ENCODE measurements around the gene SUSD1. TPM values are rescaled to one million over a fixed set of nuclear protein-coding genes. Genes with fewer than 3 reads are reported as not detected.
"Not testable (repeated sequence)": the region's sequence is repeated elsewhere in the genome, so short reads cannot be mapped to it uniquely, and the experiment has no call there.

Gene SUSD1
- total and polyA plus RNA-seq, 2 donors (not counting 3 experiments of a cell fraction or from before 2014, with no cell fraction given): 33.1 to 37.8 TPM

DNA sequence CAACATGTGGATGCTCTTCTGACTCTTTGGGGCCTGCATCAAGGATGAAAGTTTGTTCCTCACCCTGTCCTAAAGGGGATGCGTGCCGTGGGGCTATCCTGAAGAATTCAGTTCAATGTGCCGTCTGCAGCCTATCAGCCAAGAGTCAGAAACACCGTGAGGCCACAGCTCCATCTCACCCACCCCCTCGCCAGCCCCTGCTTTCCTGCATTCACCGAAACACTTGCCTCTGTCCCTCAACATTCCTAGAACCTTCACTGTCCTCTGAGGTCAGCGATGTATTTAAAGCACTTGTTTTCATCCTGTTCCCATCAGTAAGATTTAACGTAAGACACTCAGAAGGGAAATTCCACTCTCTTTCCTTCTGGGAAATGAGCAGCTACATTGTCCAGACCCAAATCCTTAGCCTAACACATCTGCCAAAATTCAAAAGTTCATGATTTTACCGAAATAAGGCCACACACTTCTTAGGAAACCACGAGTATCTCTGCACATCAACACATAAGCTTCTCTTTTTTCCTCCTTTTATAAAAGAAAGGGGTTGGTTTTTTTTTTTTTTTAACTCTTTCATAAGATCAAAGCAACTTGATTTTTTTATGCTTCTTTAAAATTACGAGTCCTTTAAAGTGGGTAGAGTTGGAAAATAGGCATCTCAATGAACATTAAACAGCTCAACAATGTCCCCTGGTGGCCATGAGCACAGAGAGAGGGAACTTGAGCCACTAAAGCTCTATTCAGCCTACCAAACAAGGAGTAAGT is 100.7 kb downstream of the SUSD1 start:
- H3K36me3 ChIP-seq (ENCODE audit: control insufficient read depth in 2 of 2, extremely low read depth in 1 of 2, insufficient read depth in 2 of 2, low read length in 2 of 2): no peaks in the 10 kb centered on the region
- H3K9me3 ChIP-seq (replicated peaks; ENCODE audit: control insufficient read depth, insufficient read depth, low read length): no peaks in the 10 kb centered on the region
- H3K9ac ChIP-seq (replicated peaks; ENCODE audit: extremely low read depth, insufficient read depth, low read length): peak overlapping the region; percentile 46
- H3K4me3 ChIP-seq (replicated peaks in 1 of 3; ENCODE audit: insufficient read depth in 1 of 3, low read depth in 1 of 3, low read length in 3 of 3): no peak overlapping the region
- POLR2A ChIA-PET: interaction anchor here (0.7 to 1.6 kb wide), 8 partner anchors 114 to 443 kb away, joined by 3 to 8 read pairs (median 4); partner anchors contain the start of genes DNAJC25, HSDL2 and UGCG
- peak overlapping the region; percentile 3 for H2AFZ ChIP-seq (ENCODE audit: low read depth, low read length)
- FAIRE-seq: peak; percentile 86
- peak overlapping the region; percentile 87 for H3K27ac ChIP-seq (ENCODE audit: insufficient read depth, low read depth, low read length)
- BruUV-seq (replicated peaks): TSS peak; percentile 97
- no peak for TF ChIP-seq MAX (IDR thresholded peaks at IDR 0.05; ENCODE audit: insufficient read depth, insufficient read length)
- TF ChIP-seq JUN (IDR thresholded peaks at IDR 0.05; ENCODE audit: borderline replicate concordance, insufficient read depth, insufficient read length, low read depth): peak; percentile 56
- TF ChIP-seq, protein P1, sequence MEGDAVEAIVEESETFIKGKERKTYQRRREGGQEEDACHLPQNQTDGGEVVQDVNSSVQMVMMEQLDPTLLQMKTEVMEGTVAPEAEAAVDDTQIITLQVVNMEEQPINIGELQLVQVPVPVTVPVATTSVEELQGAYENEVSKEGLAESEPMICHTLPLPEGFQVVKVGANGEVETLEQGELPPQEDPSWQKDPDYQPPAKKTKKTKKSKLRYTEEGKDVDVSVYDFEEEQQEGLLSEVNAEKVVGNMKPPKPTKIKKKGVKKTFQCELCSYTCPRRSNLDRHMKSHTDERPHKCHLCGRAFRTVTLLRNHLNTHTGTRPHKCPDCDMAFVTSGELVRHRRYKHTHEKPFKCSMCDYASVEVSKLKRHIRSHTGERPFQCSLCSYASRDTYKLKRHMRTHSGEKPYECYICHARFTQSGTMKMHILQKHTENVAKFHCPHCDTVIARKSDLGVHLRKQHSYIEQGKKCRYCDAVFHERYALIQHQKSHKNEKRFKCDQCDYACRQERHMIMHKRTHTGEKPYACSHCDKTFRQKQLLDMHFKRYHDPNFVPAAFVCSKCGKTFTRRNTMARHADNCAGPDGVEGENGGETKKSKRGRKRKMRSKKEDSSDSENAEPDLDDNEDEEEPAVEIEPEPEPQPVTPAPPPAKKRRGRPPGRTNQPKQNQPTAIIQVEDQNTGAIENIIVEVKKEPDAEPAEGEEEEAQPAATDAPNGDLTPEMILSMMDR (IDR thresholded peaks at IDR 0.05; ENCODE audit: extremely low read depth in 1 of 2, insufficient read depth in 1 of 2, low read depth in 1 of 2, low read length in 2 of 2): peak; percentile 84 to 86
- no peak overlapping the region for H3K4me2 ChIP-seq (ENCODE audit: insufficient read depth, low read length)
- H4K20me1 ChIP-seq (replicated peaks; ENCODE audit: control insufficient read depth, extremely low read depth, insufficient read depth, low read length): no peaks in the 10 kb centered on the region
- CTCF ChIA-PET: interaction anchor here (0.6 to 3.5 kb wide), 90 partner anchors 9 to 476 kb away, joined by 3 to 256 read pairs (median 5); partner anchors contain the start of genes HSDL2, PTBP3, PTGR1 and UGCG
- H3K4me1 ChIP-seq (ENCODE audit: control insufficient read depth, extremely low read depth, insufficient read depth, low read length): peaks cover 14% of the 10 kb centered on the region
- peak; percentile 93 for DNase-seq (ENCODE audit: low read depth, low spot score)
- intact Hi-C loops (cut with micrococcal nuclease): loop anchor here (1.0 to 2.0 kb wide), 9 partner anchors 13 to 476 kb away; partner anchors contain the start of genes PTGR1 and UGCG
- no peaks in the 10 kb centered on the region for H3K79me2 ChIP-seq (ENCODE audit: control insufficient read depth, insufficient read depth, low read length)
- H3K27me3 ChIP-seq (ENCODE audit: control insufficient read depth in 2 of 2, insufficient read depth in 2 of 2, low read length in 2 of 2): no peaks in the 10 kb centered on the region
- no peaks in the 10 kb centered on the region for H3K9me1 ChIP-seq (replicated peaks; ENCODE audit: control insufficient read depth, extremely low read depth, insufficient read depth, low read length)
- dilution Hi-C loops (cut with MboI; ENCODE audit: extremely low pct_ligation_motif_present, low sequenced_read_pairs): no loop called here

DNA sequence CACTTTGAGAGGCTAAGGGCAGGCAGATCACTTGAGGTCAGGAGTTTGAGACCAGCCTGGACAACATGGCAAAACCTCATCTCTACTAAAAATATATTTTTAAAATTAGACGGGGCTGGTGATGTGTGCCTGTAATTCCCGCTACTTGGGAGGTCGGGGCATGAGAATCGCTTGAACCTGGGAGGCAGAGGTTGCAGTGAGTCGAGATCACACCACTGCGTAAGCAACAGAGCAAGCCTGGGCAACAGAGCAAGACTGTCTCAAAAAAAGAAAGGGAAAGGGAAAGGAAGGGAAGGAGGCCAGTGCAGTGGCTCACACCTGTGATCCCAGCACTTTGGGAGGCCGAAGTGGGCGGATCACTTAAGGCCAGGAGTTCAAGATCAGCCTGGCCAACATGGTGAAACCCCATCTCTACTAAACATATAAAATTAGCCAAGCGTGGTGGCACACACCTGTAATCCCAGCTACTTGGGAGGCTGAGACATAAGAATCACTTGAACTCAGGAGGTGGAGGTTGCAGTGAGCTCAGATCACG is 101.4 kb downstream of the SUSD1 start:
- FAIRE-seq; H3K4me3 ChIP-seq (replicated peaks in 1 of 3; ENCODE audit: insufficient read depth in 1 of 3, low read depth in 1 of 3, low read length in 3 of 3); H3K4me2 ChIP-seq (ENCODE audit: insufficient read depth, low read length); H3K9me1 ChIP-seq (replicated peaks; ENCODE audit: control insufficient read depth, extremely low read depth, insufficient read depth, low read length); DNase-seq (ENCODE audit: low read depth, low spot score); H4K20me1 ChIP-seq (replicated peaks; ENCODE audit: control insufficient read depth, extremely low read depth, insufficient read depth, low read length); H3K36me3 ChIP-seq (ENCODE audit: control insufficient read depth in 2 of 2, extremely low read depth in 1 of 2, insufficient read depth in 2 of 2, low read length in 2 of 2); H3K79me2 ChIP-seq (ENCODE audit: control insufficient read depth, insufficient read depth, low read length); dilution Hi-C loops (cut with MboI; ENCODE audit: extremely low pct_ligation_motif_present, low sequenced_read_pairs); H2AFZ ChIP-seq (ENCODE audit: low read depth, low read length); H3K9me3 ChIP-seq (replicated peaks; ENCODE audit: control insufficient read depth, insufficient read depth, low read length); H3K27me3 ChIP-seq (ENCODE audit: control insufficient read depth in 2 of 2, insufficient read depth in 2 of 2, low read length in 2 of 2): not testable (repeated sequence)
- peak overlapping the region; percentile 87 for H3K27ac ChIP-seq (ENCODE audit: insufficient read depth, low read depth, low read length)
- H3K9ac ChIP-seq (replicated peaks; ENCODE audit: extremely low read depth, insufficient read depth, low read length): peak overlapping the region; percentile 14
- ChIA-PET POLR2A (interaction anchor here (1.3 to 1.6 kb wide), 3 partner anchors 177 to 314 kb away, joined by 5 to 8 read pairs (median 8); partner anchors contain the start of genes HSDL2 and UGCG), CTCF (interaction anchor here (0.7 to 3.5 kb wide), 37 partner anchors 11 to 452 kb away, joined by 3 to 256 read pairs (median 7); partner anchors contain the start of gene UGCG)
- BruUV-seq (replicated peaks): TSS peak; percentile 71
- peaks cover 14% of the 10 kb centered on the region for H3K4me1 ChIP-seq (ENCODE audit: control insufficient read depth, extremely low read depth, insufficient read depth, low read length)
- intact Hi-C loops (cut with micrococcal nuclease): loop anchor here (1.0 to 2.0 kb wide), 9 partner anchors 12 to 475 kb away; partner anchors contain the start of genes PTGR1 and UGCG

Data from endothelial cell of umbilical vein (primary cell).